ENCODE results near the gene RTN1.
A peak's percentile ranks its signal among the peaks of the same experiment; 100 is the strongest.

RTN1 gene

GRCh38 chr14:59870277-59871165 is at the start of gene RTN1:
RTN1 (minus strand) TSS chr14:59870776; CDS start chr14:59870630, 146 bp downstream.
- FAIRE-seq: no peak
- peak; percentile 27 for DNase-seq (ENCODE audit: insufficient read length, low spot score)

- no peak for DNase-seq (ENCODE audit: insufficient read length, low spot score)
- FAIRE-seq: no peak
Observed at GRCh38 chr14:59920378-59920683, 49.8 kb upstream of the RTN1 start.

- DNase-seq (ENCODE audit: insufficient read length, low spot score): no peak
- no peak for FAIRE-seq
Observed at GRCh38 chr14:59919570-59920377, 49.2 kb upstream of the RTN1 start, which contains the start of gene LRRC9. LRRC9 (plus strand) TSS chr14:59920144.

GRCh38 chr14:59918824-59919569 is 48.4 kb upstream of the RTN1 start:
- DNase-seq (ENCODE audit: insufficient read length, low spot score) (no peak), FAIRE-seq (peak; percentile 4)

GRCh38 chr14:59913187-59913586 is 42.6 kb upstream of the RTN1 start:
- no peak for FAIRE-seq

GRCh38 chr14:59912443-59912842 is 41.9 kb upstream of the RTN1 start:
- no peak for DNase-seq (ENCODE audit: insufficient read length, low spot score)
- FAIRE-seq: no peak

More at GRCh38 chr14:59913187-59913586, 42.6 kb upstream of the RTN1 start:
- no peak for DNase-seq (ENCODE audit: insufficient read length, low spot score)

GRCh38 chr14:59905188-59905587 is 34.6 kb upstream of the RTN1 start:
- DNase-seq (ENCODE audit: insufficient read length, low spot score): no peak
- no peak for FAIRE-seq

- peak; percentile 21 for FAIRE-seq
- DNase-seq (ENCODE audit: insufficient read length, low spot score): no peak
Observed at GRCh38 chr14:59904184-59904583, 33.6 kb upstream of the RTN1 start.

GRCh38 chr14:59900556-59900955 is 30.0 kb upstream of the RTN1 start:
- FAIRE-seq (no peak), DNase-seq (ENCODE audit: insufficient read length, low spot score) (no peak)

- DNase-seq (ENCODE audit: insufficient read length, low spot score) (no peak), FAIRE-seq (peak; percentile 35)
Observed at GRCh38 chr14:59897757-59898383, 27.3 kb upstream of the RTN1 start.

GRCh38 chr14:59895721-59896120 is 25.1 kb upstream of the RTN1 start:
- FAIRE-seq: no peak
- DNase-seq (ENCODE audit: insufficient read length, low spot score): no peak

GRCh38 chr14:59890676-59891075 is 20.1 kb upstream of the RTN1 start:
- DNase-seq (ENCODE audit: insufficient read length, low spot score) (no peak), FAIRE-seq (no peak)

GRCh38 chr14:59882957-59883356 is 12.4 kb upstream of the RTN1 start:
- no peak for FAIRE-seq

GRCh38 chr14:59871166-59871495 is 555 bp upstream of the RTN1 start:
- no peak for FAIRE-seq
- DNase-seq (ENCODE audit: insufficient read length, low spot score): no peak

More at GRCh38 chr14:59882957-59883356, 12.4 kb upstream of the RTN1 start:
- DNase-seq (ENCODE audit: insufficient read length, low spot score): no peak

- FAIRE-seq (no peak), DNase-seq (ENCODE audit: insufficient read length, low spot score) (no peak)
Observed at GRCh38 chr14:59869381-59870255, 958 bp downstream of the RTN1 start.

GRCh38 chr14:59868021-59868420 is 2.6 kb downstream of the RTN1 start:
- DNase-seq (ENCODE audit: insufficient read length, low spot score) (no peak), FAIRE-seq (no peak)

GRCh38 chr14:59863806-59864525 is 6.6 kb downstream of the RTN1 start:
- no peak for FAIRE-seq
- no peak for DNase-seq (ENCODE audit: insufficient read length, low spot score)

- DNase-seq (ENCODE audit: insufficient read length, low spot score) (no peak), FAIRE-seq (no peak)
Observed at GRCh38 chr14:59857328-59857727, 13.2 kb downstream of the RTN1 start.

GRCh38 chr14:59852350-59852749 is 18.2 kb downstream of the RTN1 start:
- FAIRE-seq: no peak
- no peak for DNase-seq (ENCODE audit: insufficient read length, low spot score)

Data from GM19239 (cell line).